GM23248 (cell line): ENCODE results near the gene CYBC1. TPM values are rescaled to one million over a fixed set of nuclear protein-coding genes. Genes with fewer than 3 reads are reported as not detected.

Experiments used
- DNase-seq: peaks from one replicate; pipeline ENCODE4 v3.0.0-alpha.2; 2015
- H2AFZ ChIP-seq: fragments of 200-600 bp; sonication (generic); 2 replicates; pipeline ENCODE4 v1.6.1; 2016; ENCODE audit warnings: antibody characterized with exemption
- H3F3A ChIP-seq: fragments of 200-600 bp; sonication (generic); 2 replicates; pipeline ENCODE4 v1.6.1; 2016; ENCODE audit warnings: mild to moderate bottlenecking, antibody characterized with exemption, mixed run types; ENCODE audit not compliant: insufficient read depth
- H3K27ac ChIP-seq: fragments of 200-600 bp; sonication (generic); 2 replicates; pipeline ENCODE4 v1.5.1; 2016; ENCODE audit warnings: mild to moderate bottlenecking
- H3K27me3 ChIP-seq: fragments of 200-600 bp; sonication (generic); replicated peaks from 2 replicates; pipeline ENCODE4 v1.6.1; 2016; ENCODE audit warnings: mild to moderate bottlenecking; ENCODE audit not compliant: insufficient read depth
- H3K36me3 ChIP-seq: fragments of 200-600 bp; sonication (generic); 2 replicates; pipeline ENCODE4 v1.6.1; 2016; ENCODE audit warnings: low read depth, mild to moderate bottlenecking
- H3K4me1 ChIP-seq: fragments of 200-600 bp; sonication (generic); 2 replicates; pipeline ENCODE4 v1.6.1; 2016; ENCODE audit warnings: mild to moderate bottlenecking; ENCODE audit not compliant: insufficient read depth
- H3K4me2 ChIP-seq: fragments of 200-600 bp; sonication (generic); one replicate; pipeline ENCODE4 v1.6.1; 2016; ENCODE audit warnings: mild to moderate bottlenecking; ENCODE audit not compliant: unreplicated experiment
- H3K4me3 ChIP-seq: fragments of 200-600 bp; sonication (generic); 2 replicates; pipeline ENCODE4 v1.5.1; 2016; ENCODE audit warnings: mild to moderate bottlenecking
- H3K79me2 ChIP-seq: fragments of 200-600 bp; sonication (generic); 2 replicates; pipeline ENCODE4 v1.6.1; 2016; ENCODE audit warnings: mild to moderate bottlenecking; ENCODE audit not compliant: insufficient read depth
- H3K9ac ChIP-seq: fragments of 200-600 bp; sonication (generic); 2 replicates; pipeline ENCODE4 v1.6.1; 2016; ENCODE audit warnings: mild to moderate bottlenecking
- H3K9me2 ChIP-seq: fragments of 200-600 bp; sonication (generic); 2 replicates; pipeline ENCODE4 v1.6.1; 2016; ENCODE audit warnings: mixed run types, mild to moderate bottlenecking, moderate library complexity; ENCODE audit not compliant: insufficient read depth
- H3K9me3 ChIP-seq: fragments of 200-600 bp; sonication (generic); one replicate; pipeline ENCODE4 v1.6.1; 2017; ENCODE audit warnings: low read depth
- H4K20me1 ChIP-seq: fragments of 200-600 bp; sonication (generic); 2 replicates; pipeline ENCODE4 v1.6.0; 2016; ENCODE audit not compliant: insufficient read depth
- EZH2 ChIP-seq: fragments of 200-600 bp; sonication (generic); IDR thresholded peaks from 2 replicates; pipeline ENCODE4 v1.6.1; 2018; ENCODE audit warnings: antibody characterized with exemption, mild to moderate bottlenecking; ENCODE audit not compliant: insufficient read depth, poor library complexity, severe bottlenecking
- EZH2phosphoT487 ChIP-seq: fragments of 200-600 bp; sonication (generic); IDR thresholded peaks from 2 replicates; pipeline ENCODE4 v1.6.1; 2018; ENCODE audit warnings: antibody characterized with exemption, moderate library complexity, mild to moderate bottlenecking, low read depth; ENCODE audit not compliant: insufficient read depth
- WGBS, 2 experiments: methylation state at CpG; one replicate each; pipeline ENCODE4 v1.1.6; 2015 to 2017; ENCODE audit warnings: low lambda C conversion rate in 2 of 2, low coverage in 1 of 2; ENCODE audit errors: missing lambda C conversion rate in 2 of 2; 5-methylcytosine and 5-hydroxymethylcytosine counted together
- in situ Hi-C: fragments of 300-500 bp; cut with MboI; formaldehyde crosslinking; loops from 2 replicates; pipeline ENCODE4 v1.15.0; 2020
- polyA plus RNA-seq: library from polyadenylated mRNA; unstranded; fragments of >200 nt; fragmentation: Nextera tagmentation; extraction: Ambion mirVana; gene quantifications from 2 replicates; pipeline ENCODE4 v1.2.1, GENCODE V29; 2016
- total RNA-seq: library from RNA; depleted of rRNA; stranded (reverse); fragments of >200 nt; shearing (Covaris generic); gene quantifications from 2 replicates; pipeline ENCODE4 v1.2.3, GENCODE V29; 2014

CYBC1 gene
- total and polyA plus RNA-seq, 2 experiments from 2014 or later, result 58.3 to 66.5 TPM

GRCh38 chr17:82495844-82496528 lies 45.4 kb upstream of the CYBC1 start:
- no peak overlapping the region for H3K4me2 ChIP-seq
- peaks cover 25% of the 10 kb centered on the region for H3F3A ChIP-seq
- no peak for DNase-seq
- 56 to 70% methylated on average over 11 to 12 of the region's 12 CpGs for WGBS, 2 experiments
- H3K27me3 ChIP-seq, result no peaks in the 10 kb centered on the region
- TF ChIP-seq EZH2phosphoT487 (no peak), EZH2 (no peak)
- H3K4me1 ChIP-seq, result peaks cover 13% of the 10 kb centered on the region
- H2AFZ ChIP-seq, result no peak overlapping the region
- H3K36me3 ChIP-seq, result no peaks in the 10 kb centered on the region
- H3K9me2 ChIP-seq, result no peaks in the 10 kb centered on the region
- H3K79me2 ChIP-seq, result no peaks in the 10 kb centered on the region
- H3K9ac ChIP-seq, result no peak overlapping the region
- in situ Hi-C loops, result no loop called here
- no peak overlapping the region for H3K4me3 ChIP-seq
- H4K20me1 ChIP-seq, result no peaks in the 10 kb centered on the region
- no peaks in the 10 kb centered on the region for H3K9me3 ChIP-seq
- H3K27ac ChIP-seq, result no peak overlapping the region

GRCh38 chr17:82494236-82495055 lies 43.9 kb upstream of the CYBC1 start:
- Histone ChIP-seq H3K4me1 (peaks cover 15% of the 10 kb centered on the region), H2AFZ (no peak overlapping the region), H3K36me3 (no peaks in the 10 kb centered on the region), H4K20me1 (no peaks in the 10 kb centered on the region), H3K9me2 (no peaks in the 10 kb centered on the region), H3K9ac (no peak overlapping the region), H3K79me2 (no peaks in the 10 kb centered on the region), H3K4me2 (no peak overlapping the region), H3K27me3 (no peaks in the 10 kb centered on the region), H3F3A (peaks cover 25% of the 10 kb centered on the region), H3K9me3 (no peaks in the 10 kb centered on the region), H3K27ac (peak overlapping the region; percentile 28; the same call in 1 of the 2 replicates), H3K4me3 (no peak overlapping the region)
- no peak for TF ChIP-seq EZH2phosphoT487
- TF ChIP-seq EZH2, result no peak
- in situ Hi-C loops, result no loop called here
- WGBS, 2 experiments, result 6% methylated on average over 17 of the region's 17 CpGs
- DNase-seq, result peak; percentile 93

- H3K9ac ChIP-seq, result peak overlapping the region; percentile 24
- WGBS, 2 experiments, result 26 to 28% methylated on average over 11 to 12 of the region's 12 CpGs
- no peak for TF ChIP-seq EZH2phosphoT487
- H3K79me2 ChIP-seq, result no peaks in the 10 kb centered on the region
- DNase-seq, result peak; percentile 44
- peaks cover 31% of the 10 kb centered on the region for H3F3A ChIP-seq
- H3K4me2 ChIP-seq, result peak overlapping the region; percentile 24
- H3K9me2 ChIP-seq, result no peaks in the 10 kb centered on the region
- H3K27me3 ChIP-seq, result no peaks in the 10 kb centered on the region
- H3K4me1 ChIP-seq, result peaks cover 25% of the 10 kb centered on the region
- H3K9me3 ChIP-seq, result no peaks in the 10 kb centered on the region
- 0 out of 2 replicates have a peak overlapping the region, but pooled peaks have one; percentile 8 for H3K4me3 ChIP-seq
- H3K27ac ChIP-seq, result peak overlapping the region; percentile 50
- H3K36me3 ChIP-seq, result no peaks in the 10 kb centered on the region; the same call in 1 of the 2 replicates
- no peak overlapping the region for H2AFZ ChIP-seq
- no peaks in the 10 kb centered on the region for H4K20me1 ChIP-seq
- in situ Hi-C loops, result no loop called here
These were observed 42.8 kb upstream of the CYBC1 start for GRCh38 chr17:82493226-82493781.

- Histone ChIP-seq H3K9ac (peak overlapping the region; percentile 24), H3K27ac (peak overlapping the region; percentile 50), H2AFZ (no peak overlapping the region)
These were observed 42.2 kb upstream of the CYBC1 start for GRCh38 chr17:82492643-82493225.

More at GRCh38 chr17:82492643-82493225, 42.2 kb upstream of the CYBC1 start:
- Histone ChIP-seq H3K9me3 (no peaks in the 10 kb centered on the region), H3K79me2 (no peaks in the 10 kb centered on the region), H3K4me1 (peaks cover 25% of the 10 kb centered on the region), H3K36me3 (no peaks in the 10 kb centered on the region; the same call in 1 of the 2 replicates), H3K27me3 (no peaks in the 10 kb centered on the region), H3K4me2 (peak overlapping the region; percentile 24), H3F3A (peaks cover 34% of the 10 kb centered on the region), H4K20me1 (no peaks in the 10 kb centered on the region), H3K4me3 (0 out of 2 replicates have a peak overlapping the region, but pooled peaks have one; percentile 8), H3K9me2 (no peaks in the 10 kb centered on the region)
- peak; percentile 90 for DNase-seq
- TF ChIP-seq EZH2phosphoT487, result no peak
- no peak for TF ChIP-seq EZH2
- WGBS, 2 experiments, result 1 to 2% methylated on average over 13 of the region's 13 CpGs
- in situ Hi-C loops, result no loop called here
